Measurements from ENCODE around the gene SLC10A7.

The SLC10A7 gene

DNA sequence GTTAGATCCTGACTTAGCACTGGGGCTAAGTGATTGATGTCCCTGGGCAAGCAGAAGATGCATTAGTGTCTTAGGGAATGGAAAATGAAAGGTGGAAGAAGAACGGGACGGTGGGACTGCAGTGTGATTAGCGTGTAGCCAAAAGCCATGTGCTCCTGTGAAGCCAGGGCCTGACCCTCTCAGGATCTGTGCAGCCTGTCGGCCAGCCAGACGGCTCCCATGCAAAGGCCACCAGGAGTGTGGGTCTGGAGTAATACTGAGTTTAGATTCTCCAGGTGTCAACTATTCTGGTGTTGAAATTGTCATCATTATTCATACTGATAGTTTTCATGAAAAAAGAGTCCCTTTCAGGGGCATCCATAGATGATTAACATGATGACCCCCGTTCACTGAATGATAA, 275.4 kb downstream of the SLC10A7 start:
- DNase-seq: no peak

DNA sequence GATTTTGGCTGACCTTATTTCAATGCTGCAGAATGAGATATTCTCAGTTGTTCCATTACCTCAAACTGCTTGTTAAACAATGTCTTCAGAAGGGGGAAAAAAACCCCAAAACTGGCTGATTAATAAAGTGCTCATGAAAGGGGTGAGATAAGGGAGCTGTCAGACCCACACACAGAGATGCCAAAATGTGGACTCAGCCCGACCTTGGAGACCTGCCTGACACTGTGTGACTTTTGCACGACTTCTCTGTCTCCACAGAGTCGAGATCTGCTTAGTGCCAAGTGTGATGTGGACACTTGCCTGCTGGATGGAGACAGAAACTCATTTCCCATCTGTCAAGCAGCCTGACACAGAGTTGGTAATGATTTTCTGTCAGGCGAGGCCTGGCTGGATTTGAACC, 275.9 kb downstream of the SLC10A7 start:
- no peak for DNase-seq

DNA sequence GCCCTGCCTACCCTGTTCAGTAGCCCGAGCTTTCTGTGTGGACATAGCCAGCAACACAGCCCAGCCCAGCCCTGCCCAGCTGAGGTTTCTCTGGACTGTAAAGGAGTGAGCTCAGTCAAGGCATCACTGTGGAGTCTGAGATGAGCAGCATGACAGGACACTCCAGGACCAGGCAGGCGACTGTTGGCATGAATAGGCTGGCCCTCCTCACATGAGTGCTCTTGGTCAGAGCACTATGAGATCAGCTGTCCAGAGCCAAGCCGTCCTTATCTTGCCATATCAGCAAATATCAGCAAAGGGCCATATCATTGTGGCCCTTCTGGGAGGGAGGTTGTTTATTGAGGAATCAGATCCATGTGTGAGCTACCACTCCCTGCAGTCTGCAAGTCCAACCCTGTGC, 276.5 kb downstream of the SLC10A7 start:
- DNase-seq: no peak

DNA sequence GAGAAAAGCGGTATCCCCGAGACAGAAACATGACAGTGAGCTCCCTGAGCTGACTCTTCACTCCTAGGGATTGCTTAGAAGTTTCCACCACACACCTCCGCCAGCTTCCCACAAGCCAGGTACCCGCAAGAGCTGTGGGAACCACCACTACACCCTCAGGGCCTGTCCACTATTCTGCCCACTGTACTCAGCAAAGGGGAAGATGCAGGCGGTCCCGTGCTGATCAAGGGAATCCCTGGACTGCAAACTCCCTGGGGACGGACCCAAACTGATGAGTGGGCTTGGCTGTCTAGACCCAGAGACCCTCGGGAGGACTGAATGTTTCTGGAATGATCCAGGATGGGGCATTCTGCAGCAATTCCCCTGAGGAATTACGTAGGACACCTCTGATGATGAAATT, 277.2 kb downstream of the SLC10A7 start:
- DNase-seq: no peak

DNA sequence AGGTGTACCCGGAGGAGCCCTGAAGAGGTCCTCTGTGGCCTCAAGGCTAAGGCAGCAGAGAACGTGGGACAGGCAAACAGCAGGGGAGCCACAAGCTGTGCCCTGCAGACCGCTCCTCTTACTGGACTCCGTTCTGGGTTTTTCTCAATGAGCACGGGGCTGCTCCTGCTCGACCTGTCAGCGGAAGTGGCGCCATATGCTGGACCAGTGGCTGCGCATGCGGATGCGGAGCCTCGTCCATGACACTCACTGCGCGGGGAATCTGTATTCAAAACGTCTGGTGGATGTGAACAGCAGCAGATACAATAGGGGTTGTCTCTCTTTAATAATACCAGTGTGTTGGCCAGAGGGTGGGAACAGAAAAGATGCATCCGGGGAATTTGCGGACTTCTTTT, 277.9 kb downstream of the SLC10A7 start:
- DNase-seq: no peak

DNA sequence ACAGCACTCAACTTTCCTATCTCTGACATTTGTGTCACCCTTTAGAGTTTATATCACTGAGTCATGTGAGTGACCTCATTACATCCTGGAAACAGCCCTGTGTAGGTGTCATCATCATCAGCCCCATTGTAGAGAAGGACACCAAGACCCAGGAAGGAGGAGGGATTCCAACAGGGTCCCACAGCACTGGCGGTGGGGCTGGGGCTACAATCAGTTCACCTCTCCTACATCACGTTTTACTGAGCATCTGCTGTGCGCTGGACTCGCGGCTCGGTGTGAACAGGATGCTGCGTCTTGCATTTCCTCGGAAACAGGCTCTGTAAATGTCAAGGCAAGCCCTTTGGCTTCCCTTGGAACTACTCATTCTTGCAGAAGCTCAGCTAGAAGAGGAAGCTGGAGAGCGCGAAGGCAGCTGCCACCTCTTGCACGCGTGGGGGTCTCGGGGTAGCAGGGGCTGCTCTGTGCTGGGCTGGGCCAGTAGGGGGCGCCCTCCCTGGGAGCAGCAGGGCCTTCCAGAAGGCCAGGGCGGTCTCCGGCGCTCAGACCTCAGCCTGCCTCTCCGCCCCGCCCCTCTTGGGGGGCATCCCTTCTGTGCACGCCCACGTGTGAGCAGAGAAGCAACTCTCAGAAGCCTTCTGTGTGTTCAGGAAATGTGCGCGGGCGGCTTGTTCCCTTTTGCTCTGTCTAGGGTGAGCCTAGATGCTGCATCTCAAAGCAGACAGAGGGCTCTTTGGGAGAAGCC, 278.4 kb downstream of the SLC10A7 start:
- DNase-seq: no peak

DNA sequence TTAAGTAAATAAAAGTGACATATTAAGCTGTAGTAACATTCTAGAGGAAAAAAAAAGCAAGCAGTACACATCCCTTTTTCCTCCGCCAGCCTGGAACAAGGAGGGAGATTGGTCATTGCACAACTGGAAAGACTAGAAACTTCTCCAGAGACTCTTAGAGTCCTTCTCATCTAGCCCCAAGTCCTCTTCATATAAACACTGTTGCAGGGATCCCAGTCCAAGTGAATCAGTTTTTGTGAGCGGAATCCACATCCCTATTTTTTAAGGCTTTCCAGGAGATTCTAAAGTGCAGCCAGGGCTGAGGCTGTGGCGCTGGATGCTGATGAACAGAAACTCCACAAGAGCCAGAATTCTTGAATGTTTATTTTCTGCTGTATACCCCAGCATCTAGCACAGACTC, 283.6 kb downstream of the SLC10A7 start:
- no peak for DNase-seq

DNA sequence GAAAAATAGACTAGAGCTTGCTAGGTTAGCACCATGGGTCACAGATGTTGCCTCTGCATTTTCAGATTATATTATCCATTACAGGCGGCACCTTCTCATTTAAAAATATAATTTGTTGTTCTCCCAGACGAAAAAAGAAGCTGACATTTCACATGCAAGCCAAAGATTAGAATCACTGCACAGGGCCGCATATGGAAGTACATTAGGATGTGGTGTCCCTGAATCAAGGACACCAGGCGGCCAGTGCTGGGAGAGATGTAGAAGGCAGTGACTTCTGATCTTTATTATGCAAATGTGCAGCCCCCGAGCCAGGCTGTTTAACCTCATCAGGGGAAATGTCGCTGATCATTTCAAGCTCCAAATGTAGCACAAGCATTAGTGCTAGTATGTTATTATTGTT, 284.6 kb downstream of the SLC10A7 start:
- no peak for DNase-seq

DNA sequence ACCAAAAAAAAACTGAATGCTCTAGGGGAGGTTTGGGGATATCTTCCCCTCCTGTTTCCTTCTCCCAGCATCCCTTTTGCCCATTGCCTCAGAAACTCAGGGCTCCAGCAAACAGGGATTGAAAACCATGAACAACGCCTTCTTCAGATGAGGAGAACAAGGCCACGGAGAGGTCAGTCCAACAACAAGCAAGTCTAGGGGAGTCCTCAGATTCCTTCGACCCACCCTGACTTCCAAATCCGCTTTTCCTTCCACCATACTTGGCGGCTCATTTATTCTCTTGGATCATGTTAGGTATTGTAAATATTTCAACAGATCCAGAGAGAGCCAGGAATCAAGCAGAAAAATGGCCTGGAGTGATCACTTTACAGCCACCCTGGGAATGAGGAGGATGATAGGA, 285.5 kb downstream of the SLC10A7 start:
- no peak for DNase-seq

DNA sequence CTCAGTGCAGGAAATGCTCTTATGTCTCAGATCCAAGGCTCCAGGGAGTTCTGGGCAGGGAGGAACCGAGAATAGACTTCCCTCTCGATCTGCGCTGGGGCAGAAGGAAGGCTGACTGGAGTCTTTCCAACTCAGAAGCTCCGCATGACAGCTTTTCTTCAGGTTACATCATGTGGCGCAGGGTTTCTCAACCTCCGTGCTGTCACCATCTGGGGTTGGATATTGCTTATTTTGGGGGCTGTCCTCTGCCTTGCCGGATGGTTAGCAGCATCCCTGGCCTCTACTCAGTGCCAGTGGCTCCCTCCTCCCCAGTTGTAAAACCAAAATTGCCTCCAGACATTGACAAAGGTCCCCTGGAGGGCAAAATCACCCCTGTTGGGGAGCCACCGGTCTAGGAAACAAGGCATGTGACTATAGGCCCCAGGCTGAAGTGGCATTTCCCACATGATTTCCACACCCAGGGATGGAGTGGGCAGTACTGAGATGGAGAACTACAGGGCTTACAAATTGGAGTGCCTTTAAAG, 286.0 kb downstream of the SLC10A7 start:
- no peak for DNase-seq

DNA sequence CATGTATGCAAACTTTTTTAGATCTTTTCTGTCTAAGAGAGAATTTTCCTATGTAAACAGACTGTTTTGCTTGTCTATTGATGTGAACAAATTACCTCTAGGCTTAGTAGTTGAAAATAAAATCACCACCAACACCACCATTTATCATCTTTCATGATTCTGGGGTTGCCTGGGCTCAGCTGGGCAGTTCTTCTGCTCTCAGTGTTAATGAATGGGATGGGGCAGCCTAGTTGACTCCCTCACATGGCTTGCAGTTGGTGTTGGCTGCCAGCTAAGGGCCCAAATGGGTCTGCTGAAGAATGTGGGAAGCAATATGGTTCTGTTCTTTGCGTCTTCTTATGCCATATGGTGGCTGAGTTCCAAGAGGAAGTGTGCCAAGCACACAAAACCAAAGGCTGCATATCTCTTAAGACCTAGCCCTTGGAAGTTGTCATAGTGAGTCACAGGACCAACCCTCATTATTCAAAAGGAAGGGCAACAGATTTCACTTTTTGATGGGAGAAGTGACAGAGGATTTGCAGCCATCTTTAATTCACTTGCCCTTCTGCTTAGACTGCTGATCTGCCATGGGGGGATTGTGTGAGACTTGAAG, 289.5 kb downstream of the SLC10A7 start:
- no peak for DNase-seq

DNA sequence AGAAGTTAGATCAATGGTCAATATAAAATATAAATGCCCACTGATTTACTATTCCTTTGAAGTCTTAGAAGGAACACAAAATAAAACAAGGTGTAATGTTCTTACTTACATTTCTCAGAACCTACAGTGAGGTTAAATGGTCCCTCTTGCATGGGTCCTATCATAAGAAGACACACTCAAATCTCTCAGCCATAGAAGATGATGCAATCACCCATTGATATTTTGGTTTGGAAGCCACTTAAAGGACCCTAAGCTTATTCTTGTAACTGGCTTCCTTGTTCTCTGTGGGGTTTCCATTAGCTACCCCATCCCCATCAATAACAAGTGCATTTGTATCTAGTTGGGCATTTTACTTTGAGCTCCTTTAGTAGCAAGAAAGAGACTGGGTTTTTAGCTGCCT, 292.3 kb downstream of the SLC10A7 start:
- DNase-seq: no peak

DNA sequence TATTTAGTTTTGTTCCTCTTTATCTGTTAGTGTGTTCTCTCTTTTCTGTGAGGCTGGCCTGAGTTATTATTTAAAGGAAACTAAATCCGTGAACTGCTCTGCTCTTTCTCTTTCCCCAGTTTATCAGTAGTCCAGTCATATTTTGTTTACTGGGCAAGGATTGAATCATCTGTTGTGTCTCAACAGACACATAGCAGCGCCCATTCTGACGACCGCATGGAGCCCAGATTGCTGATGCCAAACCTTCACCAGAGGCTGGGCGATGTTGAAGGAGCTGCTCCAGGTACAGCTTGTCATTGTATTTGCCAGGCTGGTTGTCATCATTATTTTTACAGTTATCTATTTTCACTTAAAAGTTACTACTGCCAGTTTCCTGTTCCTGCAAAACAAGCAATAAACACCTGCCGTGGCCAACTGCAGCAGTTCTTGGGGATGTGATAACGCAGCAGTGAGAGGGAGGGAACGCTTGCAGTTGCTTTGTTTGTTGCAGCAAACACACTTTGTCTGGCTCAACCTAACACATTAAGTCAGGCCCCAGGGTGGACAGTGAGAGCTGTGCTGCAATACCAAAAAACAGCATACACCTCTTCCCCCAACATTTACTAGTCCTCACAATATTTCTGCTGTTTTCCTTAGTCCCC, 297.3 kb downstream of the SLC10A7 start:
- DNase-seq: no peak

DNA sequence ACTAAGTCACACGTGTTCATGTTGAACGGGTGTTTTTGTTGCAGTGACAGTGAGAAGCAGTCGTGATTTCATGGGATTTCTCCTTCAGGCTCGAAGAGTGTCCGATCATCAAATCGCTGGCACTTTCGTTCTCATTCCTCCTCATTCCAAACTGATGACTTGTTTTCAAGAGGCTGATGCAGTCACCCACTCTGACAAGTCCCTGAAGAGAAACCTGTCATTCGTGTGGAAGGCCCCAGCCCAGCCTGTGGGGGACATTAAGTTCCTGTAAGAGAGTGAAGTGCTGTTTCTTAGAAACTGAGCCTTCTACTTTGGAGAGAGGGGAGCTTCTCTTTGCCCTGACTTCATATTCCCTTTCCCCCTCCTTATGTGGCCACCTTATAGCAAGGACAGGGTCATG, 299.4 kb downstream of the SLC10A7 start:
- DNase-seq: no peak

DNA sequence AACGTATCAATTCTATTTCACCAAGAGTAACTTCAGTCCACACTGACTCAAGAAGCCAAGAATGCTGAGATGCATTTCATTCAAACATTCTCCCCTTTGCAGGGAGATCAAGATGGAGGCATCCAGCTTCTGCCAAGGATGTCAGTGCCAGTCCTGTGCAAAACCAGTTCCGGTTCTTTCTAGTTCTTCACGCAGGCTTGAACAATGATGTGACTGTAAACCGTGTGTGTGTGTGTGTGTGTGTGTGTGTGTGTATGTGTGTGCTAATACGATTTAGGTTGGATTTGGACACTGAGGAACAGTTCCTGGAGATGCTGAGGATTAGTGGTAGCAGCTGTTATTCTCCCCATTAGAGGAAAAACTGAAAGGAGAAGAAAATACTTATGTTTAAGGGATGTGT, 307.5 kb downstream of the SLC10A7 start, which contains the start of gene REELD1:
Gene REELD1 (plus strand): TSS at position 301 of the 400 bp plus-strand sequence. CDS start 2,415 bp downstream, outside the sequence.
- DNase-seq: no peak

DNA sequence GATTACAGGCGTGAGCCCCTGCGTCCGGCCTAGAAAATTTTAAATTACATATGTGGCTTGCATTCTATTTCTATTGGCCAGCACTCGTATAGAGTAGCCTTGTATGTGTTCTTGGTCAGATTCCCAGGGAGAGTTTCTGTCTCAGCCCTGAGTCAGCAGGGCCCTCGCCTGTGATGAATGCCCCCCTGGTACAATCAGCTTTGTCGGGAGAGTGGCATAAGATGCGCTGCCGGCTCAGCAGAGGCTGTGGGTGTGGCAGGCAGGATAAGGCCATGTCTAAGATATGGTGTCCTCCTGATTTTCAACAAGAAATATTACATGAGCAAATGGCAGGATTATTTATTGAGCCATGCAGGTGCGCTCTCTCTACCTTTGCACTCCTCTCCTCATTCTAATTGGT, 309.0 kb downstream of the SLC10A7 start:
- DNase-seq: no peak

DNA sequence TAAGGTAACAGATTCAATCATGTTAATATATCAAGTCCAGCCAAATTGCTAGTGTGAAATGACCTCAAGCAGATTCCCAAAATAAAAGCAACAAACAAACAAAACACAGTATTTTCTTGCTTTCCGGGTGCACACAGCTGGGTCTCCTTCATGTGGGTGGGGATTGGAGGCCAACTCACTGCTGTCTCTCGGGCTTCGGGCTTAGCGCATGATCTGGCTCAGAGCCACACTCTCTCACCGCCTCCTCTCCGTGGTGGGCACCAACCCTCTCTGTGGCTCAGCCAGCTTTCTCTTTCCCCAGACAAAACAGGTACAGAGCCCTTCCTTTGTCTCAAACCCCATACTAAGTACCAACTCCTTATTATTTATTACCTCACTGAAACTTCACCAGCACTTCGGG, 310.3 kb downstream of the SLC10A7 start:
- DNase-seq: no peak

DNA sequence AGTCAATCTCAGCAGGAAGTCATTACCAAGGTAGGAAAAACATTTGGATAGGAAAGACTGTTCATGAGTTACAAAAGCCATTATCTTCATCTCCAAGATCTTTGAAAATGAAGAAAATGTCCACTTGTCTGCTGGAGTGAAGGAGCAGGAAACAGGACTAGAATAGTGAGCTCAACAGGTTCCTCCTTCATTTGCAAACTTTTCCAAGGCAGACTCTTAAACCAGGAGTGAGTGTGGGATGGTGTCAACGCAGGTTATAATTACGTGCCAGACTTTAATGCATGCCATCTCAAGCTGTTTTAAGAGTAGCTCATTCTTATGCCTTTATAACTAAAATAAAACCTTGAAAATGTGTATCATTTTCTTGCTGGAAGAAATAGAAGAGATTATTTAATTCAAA, 310.9 kb downstream of the SLC10A7 start:
- no peak for DNase-seq

DNA sequence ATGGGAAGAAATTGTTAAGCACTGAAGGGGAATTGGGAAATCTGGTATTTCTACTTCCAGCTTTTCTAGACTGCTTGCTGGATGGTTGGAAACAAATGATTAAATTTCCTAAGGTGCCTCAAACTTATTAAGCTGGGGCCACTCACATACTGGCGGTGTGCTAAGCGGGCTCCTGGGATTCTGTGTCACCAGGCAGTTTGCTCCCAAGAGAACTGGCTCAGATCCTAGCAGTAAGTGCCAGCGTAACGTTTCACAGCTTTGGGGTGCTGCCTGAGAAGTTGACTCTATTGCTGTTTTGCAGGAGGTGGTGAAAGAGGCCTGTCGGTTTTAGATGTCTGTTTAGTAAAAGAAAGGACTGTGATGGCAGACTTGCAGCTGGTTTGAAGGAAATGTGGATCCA, 314.3 kb downstream of the SLC10A7 start:
- no peak for DNase-seq

Data from RPMI8226 (cell line).